GDM1 (cell line): Measurements from ENCODE around the gene MYBPC1.
"Not testable (repeated sequence)": the region's sequence is repeated elsewhere in the genome, so short reads cannot be mapped to it uniquely, and the experiment has no call there.

Source experiments
- DNase-seq: peaks from one replicate; lab custom pipeline; 2025; lab: John Stamatoyannopoulos, UW

The MYBPC1 gene

GRCh38 chr12:101594700-101595099 lies at the start of gene MYBPC1:
MYBPC1 (plus strand) TSS chr12:101594971; CDS start chr12:101595071, 100 bp downstream.
- DNase-seq: no peak

- DNase-seq: no peak
Measured at GRCh38 chr12:101551362-101552114, 43.2 kb upstream of the MYBPC1 start.

GRCh38 chr12:101552277-101552676 lies 42.5 kb upstream of the MYBPC1 start:
- no peak for DNase-seq

- no peak for DNase-seq
Measured at GRCh38 chr12:101557094-101557493, 37.7 kb upstream of the MYBPC1 start.

- not testable (repeated sequence) for DNase-seq
Measured at GRCh38 chr12:101558726-101559125, 36.0 kb upstream of the MYBPC1 start.

GRCh38 chr12:101563212-101563611 lies 31.6 kb upstream of the MYBPC1 start:
- DNase-seq: no peak

GRCh38 chr12:101564912-101565311 lies 29.9 kb upstream of the MYBPC1 start:
- DNase-seq: no peak

- no peak for DNase-seq
Measured at GRCh38 chr12:101566318-101566717, 28.5 kb upstream of the MYBPC1 start.

GRCh38 chr12:101567918-101568317 lies 26.9 kb upstream of the MYBPC1 start:
- DNase-seq: no peak

- peak; percentile 22 for DNase-seq
Measured at GRCh38 chr12:101570047-101570446, 24.7 kb upstream of the MYBPC1 start.

- DNase-seq: no peak
Measured at GRCh38 chr12:101571105-101571504, 23.7 kb upstream of the MYBPC1 start.

GRCh38 chr12:101573743-101574142 lies 21.0 kb upstream of the MYBPC1 start:
- no peak for DNase-seq

- DNase-seq: no peak
Measured at GRCh38 chr12:101578417-101578816, 16.4 kb upstream of the MYBPC1 start.

GRCh38 chr12:101581190-101581589 lies 13.6 kb upstream of the MYBPC1 start:
- DNase-seq: no peak

- DNase-seq: no peak
Measured at GRCh38 chr12:101582937-101583336, 11.8 kb upstream of the MYBPC1 start.

GRCh38 chr12:101590383-101590782 lies 4.4 kb upstream of the MYBPC1 start:
- DNase-seq: no peak

GRCh38 chr12:101591781-101592180 lies 3.0 kb upstream of the MYBPC1 start:
- DNase-seq: no peak

- DNase-seq: no peak
Measured at GRCh38 chr12:101592448-101592847, 2.3 kb upstream of the MYBPC1 start.

GRCh38 chr12:101592921-101593320 lies 1.9 kb upstream of the MYBPC1 start:
- DNase-seq: no peak

- no peak for DNase-seq
Measured at GRCh38 chr12:101596172-101596571, 1.4 kb downstream of the MYBPC1 start.

GRCh38 chr12:101597164-101597563 lies 2.4 kb downstream of the MYBPC1 start:
- DNase-seq: no peak

- DNase-seq: no peak
Measured at GRCh38 chr12:101598483-101598882, 3.7 kb downstream of the MYBPC1 start.

GRCh38 chr12:101599311-101599710 lies 4.5 kb downstream of the MYBPC1 start:
- DNase-seq: no peak
